Endothelial cell of umbilical vein (primary cell): ENCODE data around the gene DLGAP5. TPM values are rescaled to one million over a fixed set of nuclear protein-coding genes. Genes with fewer than 3 reads are reported as not detected.

Source experiments
- Bru-seq: library from RNA; stranded (reverse); fragments of 400-500 nt; gene quantifications from one replicate; lab custom pipeline; 2021; lab: Mats Ljungman, UMichigan
- BruChase-seq, 2 experiments: library from RNA; stranded (reverse); fragments of 400-500 nt; gene quantifications; one replicate each; lab custom pipeline; 2021; lab: Mats Ljungman, UMichigan
- BruUV-seq: library from RNA; stranded (reverse); fragments of 400-500 nt; replicated peaks from 2 replicates; lab custom pipeline; 2021; lab: Mats Ljungman, UMichigan
- CTCF ChIA-PET: fragments of 300-600, 350-600 bp; sonication (Branson Sonifier 250); formaldehyde crosslinking; loops from one replicate; lab custom pipeline; 2021; ENCODE audit warnings: antibody characterized with exemption, inconsistent platforms; lab: Charles Lee
- POLR2A ChIA-PET: fragments of 300-600, 350-600 bp; sonication (Branson Sonifier 250); formaldehyde crosslinking; loops from one replicate; lab custom pipeline; 2021; ENCODE audit warnings: antibody characterized with exemption, inconsistent platforms; lab: Charles Lee
- DNase-seq: peaks from one replicate; pipeline ENCODE4 v3.0.0-alpha.2; 2011; ENCODE audit warnings: low read depth, low spot score
- FAIRE-seq: peaks from 2 replicates; lab custom pipeline; 2011; peaks lifted over from hg19 to GRCh38; lab: Jason Lieb, UNC
- H2AFZ ChIP-seq: 2 replicates; pipeline ENCODE4 v1.6.0; 2012; ENCODE audit warnings: low read depth, low read length, control low read depth, inconsistent platforms
- H3K27ac ChIP-seq: 2 replicates; pipeline ENCODE4 v1.5.1; 2011; ENCODE audit warnings: low read depth, mild to moderate bottlenecking, control low read depth, low read length, moderate library complexity; ENCODE audit not compliant: insufficient read depth
- H3K27me3 ChIP-seq, 2 experiments: 2 replicates each; pipeline versions ENCODE4 v1.6.0 to v1.6.1; 2011; ENCODE audit warnings: low read length in 2 of 2, mixed read lengths in 1 of 2; ENCODE audit not compliant: control insufficient read depth in 2 of 2, insufficient read depth in 2 of 2
- H3K36me3 ChIP-seq, 2 experiments: 2 replicates in 1 of 2; 3 replicates in 1 of 2; pipeline ENCODE4 v1.5.1; 2011; ENCODE audit warnings: low read length in 2 of 2, mild to moderate bottlenecking in 1 of 2, moderate library complexity in 1 of 2; ENCODE audit not compliant: control insufficient read depth in 2 of 2, insufficient read depth in 2 of 2; ENCODE audit errors: extremely low read depth in 1 of 2
- H3K4me1 ChIP-seq: 3 replicates; pipeline ENCODE4 v1.5.1; 2011; ENCODE audit warnings: mild to moderate bottlenecking, low read length; ENCODE audit not compliant: control insufficient read depth, insufficient read depth; ENCODE audit errors: extremely low read depth
- H3K4me2 ChIP-seq: 2 replicates; pipeline ENCODE4 v1.6.1; 2011; ENCODE audit warnings: low read length, control low read depth, mixed read lengths; ENCODE audit not compliant: insufficient read depth
- H3K4me3 ChIP-seq, 3 experiments: fragments of 200-600 bp in 1 of 3; sonication (generic), shearing (Covaris generic) in 1 of 3; replicated peaks in 1 of 3; 2 replicates each; pipeline ENCODE4 v1.5.1; 2011 to 2016; ENCODE audit warnings: control low read depth in 3 of 3, low read length in 3 of 3, mild to moderate bottlenecking in 2 of 3, inconsistent platforms in 1 of 3, low read depth in 1 of 3, moderate library complexity in 1 of 3; ENCODE audit not compliant: insufficient read depth in 1 of 3
- H3K79me2 ChIP-seq: 2 replicates; pipeline ENCODE4 v1.6.0; 2012; ENCODE audit warnings: low read length, inconsistent platforms; ENCODE audit not compliant: control insufficient read depth, insufficient read depth
- H3K9ac ChIP-seq: replicated peaks from 2 replicates; pipeline ENCODE3; 2011; ENCODE audit warnings: low read length, control low read depth; ENCODE audit not compliant: insufficient read depth; ENCODE audit errors: extremely low read depth
- H3K9me1 ChIP-seq: replicated peaks from 3 replicates; pipeline ENCODE4 v1.6.0; 2011; ENCODE audit warnings: mild to moderate bottlenecking, low read length; ENCODE audit not compliant: control insufficient read depth, insufficient read depth; ENCODE audit errors: extremely low read depth
- H3K9me3 ChIP-seq: replicated peaks from 2 replicates; pipeline ENCODE4 v1.5.1; 2012; ENCODE audit warnings: low read length, inconsistent platforms; ENCODE audit not compliant: control insufficient read depth, insufficient read depth
- H4K20me1 ChIP-seq: replicated peaks from 2 replicates; pipeline ENCODE3; 2011; ENCODE audit warnings: mild to moderate bottlenecking, low read length; ENCODE audit not compliant: control insufficient read depth, insufficient read depth; ENCODE audit errors: extremely low read depth
- JUN ChIP-seq: IDR thresholded peaks from 2 replicates; pipeline ENCODE4 v1.6.1; 2011; ENCODE audit warnings: borderline replicate concordance, low read depth; ENCODE audit not compliant: insufficient read length, insufficient read depth
- POLR2A ChIP-seq: IDR thresholded peaks from 2 replicates; pipeline ENCODE4 v1.6.1; 2012; ENCODE audit warnings: low read depth, mild to moderate bottlenecking, control low read depth, low read length
- POLR2AphosphoS5 ChIP-seq: IDR thresholded peaks from 2 replicates; pipeline ENCODE4 v1.6.1; 2012; ENCODE audit warnings: low read depth, mild to moderate bottlenecking, control low read depth, low read length, moderate library complexity; ENCODE audit not compliant: insufficient read depth
- dilution Hi-C: fragments of 300-500 bp; cut with MboI; formaldehyde crosslinking; loops from one replicate; pipeline ENCODE4 v1.15.0; 2019; ENCODE audit warnings: low sequenced_read_pairs; ENCODE audit not compliant: extremely low pct_ligation_motif_present
- intact Hi-C: fragments of 100-400 bp; cut with micrococcal nuclease; formaldehyde crosslinking; loops from one replicate; pipeline ENCODE4 v1.10.0; 2022
- long read RNA-seq: library from polyadenylated mRNA; stranded (forward); transcript quantifications from one replicate; pipeline ENCODE4 v2.0.0, GENCODE V29; 2021
- polyA minus RNA-seq, 3 experiments: library from RNA; depleted of rRNA, polyadenylated mRNA; stranded (reverse); fragments of >200 nt; gene quantifications; 1 replicate in 1 of 3; 2 replicates in 2 of 3; pipeline ENCODE4 v1.2.3, GENCODE V29; 2011
- polyA plus RNA-seq, 4 experiments: library from polyadenylated mRNA; depleted of rRNA in 3 of 4; stranded (reverse) in 3 of 4; unstranded in 1 of 4; fragments of >200 nt; gene quantifications; 2 replicates each; pipeline versions ENCODE4 v1.2.1 to v1.2.3, GENCODE V29; 2011 to 2012; ENCODE audit warnings: missing spikeins in 1 of 4
- total RNA-seq: library from RNA; stranded (reverse); gene quantifications from 2 replicates; pipeline ENCODE4 v1.2.3, GENCODE V29; 2021

Gene DLGAP5, protein sequence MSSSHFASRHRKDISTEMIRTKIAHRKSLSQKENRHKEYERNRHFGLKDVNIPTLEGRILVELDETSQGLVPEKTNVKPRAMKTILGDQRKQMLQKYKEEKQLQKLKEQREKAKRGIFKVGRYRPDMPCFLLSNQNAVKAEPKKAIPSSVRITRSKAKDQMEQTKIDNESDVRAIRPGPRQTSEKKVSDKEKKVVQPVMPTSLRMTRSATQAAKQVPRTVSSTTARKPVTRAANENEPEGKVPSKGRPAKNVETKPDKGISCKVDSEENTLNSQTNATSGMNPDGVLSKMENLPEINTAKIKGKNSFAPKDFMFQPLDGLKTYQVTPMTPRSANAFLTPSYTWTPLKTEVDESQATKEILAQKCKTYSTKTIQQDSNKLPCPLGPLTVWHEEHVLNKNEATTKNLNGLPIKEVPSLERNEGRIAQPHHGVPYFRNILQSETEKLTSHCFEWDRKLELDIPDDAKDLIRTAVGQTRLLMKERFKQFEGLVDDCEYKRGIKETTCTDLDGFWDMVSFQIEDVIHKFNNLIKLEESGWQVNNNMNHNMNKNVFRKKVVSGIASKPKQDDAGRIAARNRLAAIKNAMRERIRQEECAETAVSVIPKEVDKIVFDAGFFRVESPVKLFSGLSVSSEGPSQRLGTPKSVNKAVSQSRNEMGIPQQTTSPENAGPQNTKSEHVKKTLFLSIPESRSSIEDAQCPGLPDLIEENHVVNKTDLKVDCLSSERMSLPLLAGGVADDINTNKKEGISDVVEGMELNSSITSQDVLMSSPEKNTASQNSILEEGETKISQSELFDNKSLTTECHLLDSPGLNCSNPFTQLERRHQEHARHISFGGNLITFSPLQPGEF
- 83.2 and 83.5 TPM in 2 replicates for total RNA-seq
- 5.4 and 8.3 TPM in 2 replicates for polyA plus RNA-seq
- polyA plus RNA-seq (2011; cell fraction: cytosol; rRNA removed): 21.5 and 23.3 TPM in 2 replicates
- polyA plus RNA-seq (2011; cell fraction: nucleus; rRNA removed): 33.0 and 53.3 TPM in 2 replicates
- polyA plus RNA-seq (2012): 20.7 and 68.5 TPM in 2 replicates
- polyA minus RNA-seq: 7.4 and 7.7 TPM in 2 replicates
- polyA minus RNA-seq (2011; cell fraction: cytosol; rRNA and poly(A)+ RNA removed): 17.9 TPM
- polyA minus RNA-seq (2011; cell fraction: nucleus; rRNA and poly(A)+ RNA removed): 13.3 and 24.6 TPM in 2 replicates
- percentile 79 among the genes with signal in this experiment for Bru-seq, nascent RNA
- BruChase-seq, experiment 1, labeled RNA remaining after a 6-hour chase: percentile 87 among the genes with signal in this experiment
- percentile 74 among the genes with signal in this experiment for BruChase-seq, experiment 2, labeled RNA remaining after a 2-hour chase
- long read RNA-seq, transcript DLGAP5-201 (19 exons, 2,973 nt): major isoform, 168 of 265 reads
- long read RNA-seq, transcript DLGAP5-202 (20 exons, 2,954 nt): minor isoform, 38 of 265 reads
- long read RNA-seq, partial matches to known transcripts: 25 of 265 reads
- long read RNA-seq, other reads (novel, unspliced or antisense): 34 of 265 reads

DNA sequence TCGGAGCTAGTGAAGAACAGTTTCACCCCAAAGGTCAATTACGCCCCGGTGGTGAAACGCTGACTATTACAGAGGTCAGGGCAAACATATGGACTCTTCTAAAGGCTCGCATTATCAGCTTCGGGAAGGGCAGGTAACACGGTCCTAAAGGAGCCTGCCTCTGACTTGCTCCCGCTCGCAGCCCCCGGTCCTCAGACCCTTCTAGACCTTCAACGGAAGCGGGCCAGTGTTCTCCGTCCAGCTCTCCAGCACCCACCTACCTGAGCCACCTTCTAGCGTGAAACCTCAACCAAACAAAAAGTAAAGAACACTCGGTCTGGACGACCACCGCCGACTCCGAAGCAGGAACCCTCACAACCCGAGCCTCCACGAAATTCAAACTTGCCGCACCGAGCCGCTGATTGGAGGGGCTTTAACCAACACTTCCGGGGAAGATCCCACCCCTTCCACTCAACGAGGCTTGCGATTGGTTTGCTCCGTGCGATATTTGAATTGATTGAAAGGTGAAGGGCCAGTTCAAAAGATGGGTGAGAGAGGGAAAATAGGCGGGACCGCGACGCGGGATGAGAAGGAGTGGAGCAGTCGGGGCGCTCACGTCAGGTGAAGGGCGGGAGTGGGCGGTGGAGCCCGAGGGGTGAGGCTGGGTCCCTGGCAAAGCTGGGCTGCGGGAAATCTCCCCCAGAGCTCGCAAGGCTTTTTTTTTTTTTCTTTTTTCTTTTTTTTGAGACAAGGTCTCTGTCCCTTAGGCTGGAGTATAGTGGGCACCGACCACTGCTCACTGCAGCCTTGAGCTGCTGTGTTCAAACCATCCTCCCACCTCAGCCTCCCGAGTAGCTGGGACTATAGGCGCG is at the start of gene DLGAP5:
TSS of gene DLGAP5 (minus strand) at position 383 of the 851 bp plus-strand sequence. CDS start 2,406 bp downstream, outside the sequence.
- Histone ChIP-seq H2AFZ (peak within 1 kb of the TSS; percentile 71), H3K27ac (peak within 1 kb of the TSS; percentile 3), H3K9ac (peak within 1 kb of the TSS; percentile 37), H3K79me2 (peaks cover 48% of the 10 kb centered on the region), H4K20me1 (no peaks in the 10 kb centered on the region), H3K9me1 (no peaks in the 10 kb centered on the region), H3K27me3 (no peaks in the 10 kb centered on the region), H3K4me3 (peak within 1 kb of the TSS; percentile 40 to 80 (median 70)), H3K36me3 (peaks cover 0 to 12% of the 10 kb centered on the region in 2 experiments), H3K4me1 (peaks cover 28% of the 10 kb centered on the region), H3K9me3 (no peaks in the 10 kb centered on the region), H3K4me2 (peak within 1 kb of the TSS; percentile 81)
- ChIA-PET CTCF (interaction anchor here (0.8 kb wide), 1 partner anchor 31 kb away, joined by 3 read pairs; no protein-coding TSS in a partner anchor), POLR2A (no interaction called here)
- dilution Hi-C loops (no loop called here), intact Hi-C loops (no loop called here)
- TF ChIP-seq JUN: no peak
- peak; percentile 58 for TF ChIP-seq POLR2A
- TF ChIP-seq POLR2AphosphoS5: peak; percentile 43
- DNase-seq (peak; percentile 98), FAIRE-seq (peak; percentile 99)
- TSS peak; percentile 59 for BruUV-seq
